ENCODE measurements around the gene APBB2. TPM values are rescaled to one million over a fixed set of nuclear protein-coding genes. Genes with fewer than 3 reads are reported as not detected.

Gene APBB2
- polyA plus RNA-seq, 4 donors, result 53.4 to 101 (median 54.3) TPM

DNA sequence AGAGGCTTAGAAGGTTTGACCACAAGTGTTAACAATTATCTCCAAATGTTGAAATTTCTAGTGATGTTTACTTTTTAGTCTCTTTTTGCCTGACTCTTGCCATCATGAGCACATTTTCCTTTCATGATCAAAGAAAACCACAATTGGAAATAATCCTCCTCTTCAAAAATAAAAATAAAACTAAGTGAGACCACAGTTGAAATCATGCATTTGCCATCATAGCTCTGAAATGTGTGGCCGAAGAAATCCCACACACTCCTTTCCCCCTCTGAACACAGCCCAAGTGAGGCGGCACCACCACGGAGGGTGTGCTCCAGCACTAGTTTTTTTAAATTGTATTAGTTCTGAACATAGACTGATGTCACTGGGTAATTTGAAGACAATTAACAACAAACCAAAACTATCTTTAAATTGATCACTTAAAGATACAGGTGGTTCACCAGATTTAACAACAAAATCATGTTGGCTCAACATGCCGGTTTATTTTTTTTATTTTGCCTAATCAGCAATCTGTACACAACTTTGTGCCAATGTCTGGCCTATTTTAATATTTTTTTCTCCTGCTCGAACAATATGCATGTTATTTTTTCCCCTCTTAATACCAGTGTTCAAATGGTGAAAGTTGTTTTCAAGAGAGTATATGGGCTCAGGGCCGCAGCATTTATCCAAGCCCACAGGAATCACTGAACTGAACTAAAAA is 17.6 kb downstream of the APBB2 start:
- no peak for DNase-seq (ENCODE audit: low read depth in 4 of 4, low spot score in 3 of 4)

DNA sequence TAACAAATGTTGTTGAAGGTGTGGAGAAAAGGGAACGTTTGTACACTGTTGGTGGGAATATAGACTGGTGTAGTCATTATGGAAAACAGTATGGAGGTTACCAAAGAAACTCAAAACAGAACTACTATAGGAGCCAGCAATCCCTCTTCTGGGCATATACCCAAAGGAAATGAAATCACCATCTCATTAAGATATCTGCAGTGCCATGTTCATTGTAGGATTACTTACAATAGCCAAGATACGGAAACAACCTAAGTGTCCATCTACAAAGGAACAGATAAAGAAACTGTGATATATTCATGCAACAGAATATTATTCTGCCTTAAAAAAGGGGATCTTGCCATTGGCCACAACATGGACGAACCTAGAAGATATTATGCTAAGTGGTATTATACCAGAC is 22.2 kb downstream of the APBB2 start:
- no peak for DNase-seq (ENCODE audit: low read depth in 4 of 4, low spot score in 3 of 4)

DNA sequence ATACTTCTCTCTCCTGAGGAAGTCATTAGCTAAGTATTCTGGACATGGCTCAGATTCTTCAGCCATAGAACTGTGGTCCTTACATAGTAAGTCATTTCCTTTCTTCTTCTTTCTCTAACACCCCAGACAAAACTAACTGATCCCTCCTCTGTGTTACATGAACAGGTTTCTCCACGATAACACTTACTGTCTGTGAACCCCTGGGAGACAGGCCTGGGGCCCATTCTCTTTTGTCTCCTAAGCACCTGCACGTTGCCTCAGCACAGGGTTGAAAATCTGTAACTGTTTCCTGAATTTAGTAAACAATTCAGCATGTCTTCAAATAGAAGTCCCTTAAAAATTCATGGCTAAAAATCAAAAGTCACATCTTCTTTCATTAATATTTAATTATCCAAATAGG is 24.7 kb downstream of the APBB2 start:
- no peak for DNase-seq (ENCODE audit: low read depth in 4 of 4, low spot score in 3 of 4)

DNA sequence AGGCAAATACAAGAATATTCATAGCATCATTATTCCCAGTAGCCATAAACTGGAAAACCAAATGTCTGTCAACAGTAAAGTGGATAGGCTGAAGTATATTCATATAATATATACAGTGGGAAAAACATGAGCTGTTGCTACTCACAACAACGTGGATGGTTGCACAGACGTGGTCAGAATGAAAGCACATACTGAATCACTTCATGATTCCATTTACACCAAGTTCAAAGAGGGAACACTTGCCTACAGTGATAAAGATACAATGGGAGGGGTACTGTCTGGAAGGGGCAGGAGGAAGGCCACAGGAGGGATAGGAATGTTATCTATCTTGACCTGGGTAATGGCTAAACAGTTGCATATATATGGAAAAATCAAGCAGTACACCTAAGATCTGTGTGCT is 25.3 kb downstream of the APBB2 start:
- no peak for DNase-seq (ENCODE audit: low read depth in 4 of 4, low spot score in 3 of 4)

GRCh38 chr4:41185614-41186592 is 28.4 kb downstream of the APBB2 start:
- no peak for DNase-seq (ENCODE audit: low read depth in 4 of 4, low spot score in 3 of 4)

DNA sequence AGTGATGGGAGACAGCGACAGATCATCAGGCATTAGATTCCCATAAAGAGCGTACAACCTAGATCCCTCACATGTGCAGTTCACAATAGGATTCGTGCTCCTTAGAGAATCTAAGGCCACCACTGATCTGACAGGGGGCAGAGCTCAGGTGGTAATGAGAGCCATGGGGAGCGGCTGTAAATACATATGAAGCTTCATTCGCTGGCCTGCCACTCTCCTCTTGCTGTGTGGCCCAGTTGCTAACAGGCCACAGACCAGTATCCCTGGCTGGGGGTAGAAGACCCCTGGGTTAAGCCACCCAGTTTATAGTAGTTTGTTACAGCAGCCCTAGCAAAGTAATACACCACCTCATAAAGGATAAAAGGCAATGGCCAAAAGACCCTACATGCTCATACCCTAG is 30.3 kb downstream of the APBB2 start:
- no peak for DNase-seq (ENCODE audit: low read depth in 4 of 4, low spot score in 3 of 4)

DNA sequence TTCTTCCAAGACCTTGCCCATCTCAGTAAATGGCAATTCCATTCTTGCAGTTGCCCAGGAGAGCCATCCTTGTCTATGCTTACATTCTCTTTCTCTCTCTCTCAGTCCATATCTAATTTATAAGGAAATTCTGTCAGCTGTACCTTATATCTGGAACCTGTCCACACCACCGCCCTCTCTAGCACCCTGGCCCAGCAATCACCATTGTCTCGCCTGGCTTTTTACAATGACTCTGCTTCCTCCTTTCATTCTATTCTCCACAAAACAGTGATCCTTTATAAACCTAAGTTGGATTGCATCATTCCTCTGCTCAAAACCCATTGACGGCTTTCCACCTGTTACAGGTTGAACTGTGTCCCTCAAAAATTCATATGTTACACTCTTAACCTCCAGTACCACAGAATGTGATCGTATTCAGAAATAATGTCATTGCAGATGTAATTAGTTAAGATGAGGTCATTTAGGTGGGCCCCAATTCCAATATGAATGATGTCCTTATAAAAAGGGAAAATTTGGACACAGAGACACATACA is 31.3 kb downstream of the APBB2 start:
- DNase-seq (ENCODE audit: low read depth in 4 of 4, low spot score in 3 of 4), result no peak

DNA sequence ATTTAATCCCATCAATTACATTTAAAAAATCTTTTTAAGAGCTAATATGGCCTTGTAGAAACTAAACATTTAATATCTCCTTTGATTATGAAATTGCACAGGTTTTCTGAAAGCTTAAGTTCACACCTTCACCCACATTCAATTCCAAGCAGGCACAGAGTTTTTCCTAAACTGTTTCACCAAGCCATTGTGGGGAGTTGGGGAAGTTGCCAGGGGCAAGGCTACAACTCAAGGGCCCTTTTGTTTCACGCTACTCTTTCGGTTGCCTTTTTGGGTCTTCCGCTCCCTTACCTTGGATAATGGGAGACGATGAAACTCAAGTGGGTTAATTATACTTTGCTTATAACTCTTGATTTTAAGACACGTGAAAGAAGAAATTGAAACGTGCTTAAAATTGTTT is 33.3 kb downstream of the APBB2 start:
- no peak for DNase-seq (ENCODE audit: low read depth in 4 of 4, low spot score in 3 of 4)

- DNase-seq (ENCODE audit: low read depth in 4 of 4, low spot score in 3 of 4), result no peak
These were observed 34.7 kb downstream of the APBB2 start for GRCh38 chr4:41179498-41180195.

DNA sequence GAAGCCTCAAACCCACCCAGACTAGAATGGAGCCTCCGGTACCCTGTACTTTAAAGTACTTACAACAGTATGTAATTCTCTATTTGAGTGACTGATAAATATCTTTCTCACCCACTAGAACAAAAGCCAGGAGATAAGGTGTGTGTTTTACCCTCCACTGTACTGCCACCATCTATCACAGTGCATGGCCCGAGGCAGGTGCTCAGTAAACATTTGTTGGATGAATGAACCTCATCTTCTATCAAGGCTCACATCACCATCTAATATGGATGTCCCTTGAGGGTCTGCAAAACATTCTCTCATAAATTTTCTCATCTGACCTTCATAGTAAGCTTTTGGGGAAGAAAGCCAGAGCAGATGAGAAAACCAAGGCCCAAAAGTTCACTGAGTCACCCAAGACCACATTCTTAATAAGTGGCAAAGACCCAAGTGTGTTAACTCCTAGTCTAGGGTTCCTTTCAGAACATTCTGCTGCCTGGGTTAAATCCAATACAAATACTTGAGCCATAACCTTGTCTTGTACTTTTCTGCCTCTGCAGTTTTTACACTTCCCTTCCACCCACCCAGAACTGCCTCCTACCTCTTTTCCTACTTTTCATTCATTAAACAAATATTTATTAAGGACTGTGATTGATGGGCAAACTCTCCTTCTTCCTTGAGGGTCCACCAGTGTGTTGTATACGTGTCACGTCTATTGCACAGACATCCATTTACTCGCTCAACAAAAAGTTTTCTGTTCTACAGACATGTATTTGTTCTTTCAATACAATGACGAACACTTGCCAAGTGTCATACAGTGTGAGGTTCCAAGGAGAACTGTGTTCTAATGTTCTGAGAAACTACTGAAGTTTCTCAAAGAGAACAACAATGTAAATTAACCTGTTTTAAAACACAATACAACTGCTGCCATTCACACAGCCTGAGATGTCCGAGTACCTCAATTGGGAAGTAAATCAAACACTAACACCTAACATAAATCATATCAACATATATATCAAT is 35.7 kb downstream of the APBB2 start:
- DNase-seq (ENCODE audit: low read depth in 4 of 4, low spot score in 3 of 4), result no peak

DNA sequence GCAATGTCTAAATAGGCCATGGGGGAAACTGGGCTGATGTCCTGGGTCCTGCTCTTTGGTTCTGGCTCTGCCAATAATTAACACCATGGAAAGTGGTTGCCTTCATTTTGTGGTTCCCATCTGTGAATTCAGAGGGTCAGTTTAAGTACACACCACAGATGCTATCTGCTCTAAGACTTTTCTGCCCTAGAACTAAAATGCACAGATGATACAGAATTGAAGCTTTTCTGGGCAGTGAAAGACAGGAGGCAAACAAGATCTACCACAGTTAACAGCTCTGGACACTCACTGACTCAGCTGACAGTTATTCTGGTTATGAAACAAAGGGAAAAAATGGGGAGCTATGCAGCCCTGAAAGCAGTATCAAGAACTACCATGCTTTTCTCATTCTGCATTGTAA is 37.3 kb downstream of the APBB2 start:
- DNase-seq (ENCODE audit: low read depth in 4 of 4, low spot score in 3 of 4), result no peak

DNA sequence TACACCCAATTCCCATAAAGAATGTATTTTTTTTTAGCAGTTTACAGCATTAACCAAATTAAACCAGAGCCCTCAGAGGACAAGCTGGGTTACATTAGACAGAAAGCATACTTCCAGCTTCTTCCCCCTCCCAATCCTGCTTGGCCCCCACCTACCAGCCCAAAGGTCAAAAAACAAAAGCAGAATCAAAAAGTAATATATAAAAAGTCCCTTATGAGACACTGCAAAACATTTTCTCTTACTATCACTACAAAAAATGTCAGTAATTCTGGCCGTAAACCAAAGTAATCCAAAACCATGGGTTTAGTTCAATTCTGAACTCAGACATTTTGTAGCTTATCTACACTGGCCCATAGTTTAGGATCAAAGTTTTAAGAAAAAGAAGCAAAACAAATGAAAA is 38.0 kb downstream of the APBB2 start:
- no peak for DNase-seq (ENCODE audit: low read depth in 4 of 4, low spot score in 3 of 4)

GRCh38 chr4:41175794-41176193 is 38.5 kb downstream of the APBB2 start:
- no peak for DNase-seq (ENCODE audit: low read depth in 4 of 4, low spot score in 3 of 4)

DNA sequence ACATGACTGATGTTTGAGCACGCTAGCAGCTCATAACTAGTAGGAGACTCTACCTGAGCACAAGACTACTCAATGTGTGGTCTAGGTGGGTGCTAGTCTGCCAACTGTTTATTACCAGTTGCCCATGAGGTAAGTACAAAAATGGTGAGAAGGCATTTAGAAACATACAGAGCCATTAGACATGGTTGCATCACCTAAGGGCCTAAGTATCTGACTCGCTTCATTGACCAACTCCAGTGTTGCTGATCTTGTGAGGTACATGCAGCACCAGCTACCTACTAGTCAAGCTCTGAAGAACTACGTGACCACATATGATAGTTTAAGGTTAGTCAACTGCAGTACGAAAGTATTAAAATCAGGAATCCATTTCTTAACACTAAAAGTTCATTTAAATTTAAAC is 39.9 kb downstream of the APBB2 start:
- DNase-seq (ENCODE audit: low read depth in 4 of 4, low spot score in 3 of 4), result no peak

DNA sequence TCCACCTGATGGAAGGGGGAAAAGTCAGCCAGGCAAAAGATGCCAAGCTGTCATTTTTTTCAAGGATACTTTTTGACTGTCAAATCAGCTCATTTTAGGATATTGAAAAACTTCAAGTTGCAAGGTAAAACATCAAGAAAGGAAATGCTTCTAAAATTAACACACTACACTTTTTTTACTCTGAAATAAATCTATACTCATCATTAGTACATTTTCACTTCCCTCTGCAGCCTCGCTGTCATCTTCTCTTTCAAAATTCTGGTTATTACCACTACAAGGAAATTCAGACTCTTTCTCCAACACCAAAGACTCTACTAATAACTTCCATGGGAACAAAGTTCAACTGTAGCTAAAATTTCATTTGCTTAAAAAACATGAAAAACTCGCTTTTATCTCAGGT is 41.6 kb downstream of the APBB2 start:
- DNase-seq (ENCODE audit: low read depth in 4 of 4, low spot score in 3 of 4), result no peak

DNA sequence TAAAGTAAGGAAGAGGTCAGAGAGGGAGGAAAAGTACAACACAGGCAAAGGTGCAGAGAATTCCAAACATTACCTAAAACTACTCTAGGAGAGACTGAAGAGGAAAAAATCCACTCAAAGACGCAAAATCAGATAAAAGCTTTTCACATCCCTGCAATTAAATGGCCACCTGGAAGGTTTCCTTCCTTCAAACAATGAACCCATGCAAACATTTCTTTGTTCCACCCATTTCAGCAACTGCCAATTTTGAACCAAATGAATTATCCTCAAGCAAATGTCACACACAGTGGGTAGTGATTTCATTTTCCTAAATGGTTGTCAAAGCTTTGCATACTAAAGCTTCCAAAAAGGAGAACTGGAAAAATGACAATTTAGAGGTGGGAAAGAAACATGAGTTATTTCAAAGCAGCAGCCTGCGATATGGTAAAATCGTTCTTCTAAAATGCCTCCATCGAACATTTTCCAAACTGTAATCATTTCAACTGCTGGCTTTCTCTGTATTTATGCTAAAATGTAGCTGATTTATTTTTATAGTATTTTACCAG is 45.0 kb downstream of the APBB2 start:
- DNase-seq (ENCODE audit: low read depth in 4 of 4, low spot score in 3 of 4), result no peak

DNA sequence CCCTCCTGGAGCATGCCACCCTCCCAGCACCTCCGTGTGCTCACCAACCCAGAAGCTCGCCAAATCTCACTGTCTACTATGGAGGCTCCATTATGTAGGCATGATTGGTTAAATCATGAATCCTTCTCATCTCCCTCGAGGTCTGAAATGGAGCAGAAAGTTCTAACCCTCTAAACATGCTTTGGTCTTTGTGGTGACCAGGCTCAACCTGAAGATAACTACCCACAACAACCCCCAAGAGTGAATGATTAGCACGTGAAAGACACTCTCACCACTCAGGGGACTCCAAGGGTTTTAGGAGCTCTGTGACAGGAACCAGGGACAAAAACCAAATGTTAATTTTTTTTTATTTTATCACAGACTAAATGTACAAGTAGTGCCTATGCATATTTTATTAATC is 47.2 kb downstream of the APBB2 start:
- DNase-seq (ENCODE audit: low read depth in 4 of 4, low spot score in 3 of 4), result no peak

GRCh38 chr4:41164405-41164804 is 49.9 kb downstream of the APBB2 start:
- DNase-seq (ENCODE audit: low read depth in 4 of 4, low spot score in 3 of 4), result no peak

DNA sequence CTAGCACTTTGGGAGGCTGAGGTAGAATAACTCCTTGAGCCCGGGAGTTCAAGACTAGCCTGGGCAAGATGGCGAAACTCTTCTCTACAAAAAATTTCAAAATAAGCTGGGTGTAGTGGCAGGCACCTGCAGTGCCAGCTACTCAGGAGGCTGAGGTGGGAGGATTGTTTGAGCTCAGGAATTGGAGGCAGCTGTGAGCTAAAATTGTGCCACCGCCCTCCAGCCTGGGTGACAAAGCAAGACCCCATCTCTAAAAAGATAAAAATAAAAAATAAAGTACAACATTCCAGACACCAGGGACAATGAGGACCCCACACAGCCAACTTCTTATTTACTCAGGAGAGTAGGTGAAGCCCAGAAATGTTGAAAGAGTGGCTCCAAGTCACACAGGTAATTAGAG is 53.0 kb downstream of the APBB2 start:
- no peak for DNase-seq (ENCODE audit: low read depth in 4 of 4, low spot score in 3 of 4)

- DNase-seq (ENCODE audit: low read depth in 4 of 4, low spot score in 3 of 4), result no peak
These were observed 53.5 kb downstream of the APBB2 start for GRCh38 chr4:41160856-41161255.
